Esophagus squamous epithelium (tissue), 4 donors: Measurements from ENCODE around the gene RBKS.

Source experiments
- POLR2A ChIP-seq, 4 donors: fragments of 450-650 bp; IDR thresholded peaks; one replicate each; pipeline ENCODE4 v1.6.1; 2017; ENCODE audit warnings: antibody characterized with exemption in 4 of 4, mild to moderate bottlenecking in 4 of 4, moderate library complexity in 3 of 4
- TF ChIP-seq, protein P1 (sequence below), 6 experiments: fragments of 450-650 bp in 4 of 6; fragments of 200-600 bp in 2 of 6; sonication (generic) in 2 of 6; IDR thresholded peaks; one replicate each; pipeline ENCODE4 v1.5.1; 2016 to 2019; ENCODE audit warnings: antibody characterized with exemption in 6 of 6, mild to moderate bottlenecking in 4 of 6, moderate library complexity in 4 of 6

GRCh38 chr2:27747827-27748352 is 142.3 kb downstream of the RBKS start:
- TF ChIP-seq, protein P1, sequence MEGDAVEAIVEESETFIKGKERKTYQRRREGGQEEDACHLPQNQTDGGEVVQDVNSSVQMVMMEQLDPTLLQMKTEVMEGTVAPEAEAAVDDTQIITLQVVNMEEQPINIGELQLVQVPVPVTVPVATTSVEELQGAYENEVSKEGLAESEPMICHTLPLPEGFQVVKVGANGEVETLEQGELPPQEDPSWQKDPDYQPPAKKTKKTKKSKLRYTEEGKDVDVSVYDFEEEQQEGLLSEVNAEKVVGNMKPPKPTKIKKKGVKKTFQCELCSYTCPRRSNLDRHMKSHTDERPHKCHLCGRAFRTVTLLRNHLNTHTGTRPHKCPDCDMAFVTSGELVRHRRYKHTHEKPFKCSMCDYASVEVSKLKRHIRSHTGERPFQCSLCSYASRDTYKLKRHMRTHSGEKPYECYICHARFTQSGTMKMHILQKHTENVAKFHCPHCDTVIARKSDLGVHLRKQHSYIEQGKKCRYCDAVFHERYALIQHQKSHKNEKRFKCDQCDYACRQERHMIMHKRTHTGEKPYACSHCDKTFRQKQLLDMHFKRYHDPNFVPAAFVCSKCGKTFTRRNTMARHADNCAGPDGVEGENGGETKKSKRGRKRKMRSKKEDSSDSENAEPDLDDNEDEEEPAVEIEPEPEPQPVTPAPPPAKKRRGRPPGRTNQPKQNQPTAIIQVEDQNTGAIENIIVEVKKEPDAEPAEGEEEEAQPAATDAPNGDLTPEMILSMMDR (IDR thresholded peaks at IDR 0.05) = no peak
- no peak for TF ChIP-seq POLR2A (IDR thresholded peaks at IDR 0.05)
